Neural cell (in vitro differentiated cells): Measurements from ENCODE around the gene SLC16A9.

Experiments
- CTCF ChIP-seq: fragments of 450-650 bp; IDR thresholded peaks from 2 replicates; pipeline ENCODE4 v1.5.1; 2014; ENCODE audit warnings: antibody characterized with exemption, mild to moderate bottlenecking, moderate library complexity; ENCODE audit not compliant: poor library complexity, severe bottlenecking
- EP300 ChIP-seq: fragments of 450-650 bp; conservative IDR thresholded peaks from 2 replicates; pipeline ENCODE4 v1.6.1; 2014; ENCODE audit warnings: antibody characterized with exemption, mild to moderate bottlenecking, moderate library complexity; ENCODE audit not compliant: poor library complexity, severe bottlenecking
- EZH2 ChIP-seq: fragments of 200-600, 300-800 bp; shearing (Covaris generic), sonication (generic); IDR thresholded peaks from 2 replicates; pipeline ENCODE4 v1.6.1; 2014; ENCODE audit warnings: antibody characterized with exemption, low read length, borderline replicate concordance, mild to moderate bottlenecking; ENCODE audit not compliant: insufficient read depth, poor library complexity, severe bottlenecking
- MXI1 ChIP-seq: fragments of 450-650 bp; conservative IDR thresholded peaks from 2 replicates; pipeline ENCODE4 v1.6.1; 2014; ENCODE audit warnings: antibody characterized with exemption, mild to moderate bottlenecking; ENCODE audit not compliant: poor library complexity, severe bottlenecking
- POLR2AphosphoS5 ChIP-seq: IDR thresholded peaks from 2 replicates; pipeline ENCODE4 v1.6.1; 2012
- RAD21 ChIP-seq: fragments of 450-650 bp; conservative IDR thresholded peaks from 2 replicates; pipeline ENCODE4 v1.6.1; 2014; ENCODE audit warnings: antibody characterized with exemption, mild to moderate bottlenecking, moderate library complexity
- TAF1 ChIP-seq: IDR thresholded peaks from 2 replicates; pipeline ENCODE4 v1.6.1; 2012; ENCODE audit warnings: low read depth

- TF ChIP-seq CTCF: no peak
- no peak for TF ChIP-seq EP300
- TF ChIP-seq MXI1: no peak
- no peak for TF ChIP-seq EZH2
- TF ChIP-seq RAD21: no peak
- no peak for TF ChIP-seq POLR2AphosphoS5
- no peak for TF ChIP-seq TAF1
These were observed 26.4 kb downstream of the SLC16A9 start for GRCh38 chr10:59682986-59683937.
